K562 (cell line): Measurements from ENCODE around the gene DOCK1. TPM values are rescaled to one million over a fixed set of nuclear protein-coding genes. Genes with fewer than 3 reads are reported as not detected.

Source experiments
- ATAC-seq: fragments of 200-7000 bp; cut with Tn5 transposase; 3 replicates; pipeline ENCODE4 v1.9.1; 2020; ENCODE audit warnings: moderate library complexity
- BruUV-seq: library from RNA; stranded (reverse); fragments of 400-500 nt; replicated peaks from 2 replicates; lab custom pipeline; 2021; lab: Mats Ljungman, UMichigan
- CTCF ChIA-PET: fragments of 300-600 bp; formaldehyde crosslinking; extraction: SDS; loops from one replicate; lab custom pipeline; 2021; ENCODE audit warnings: low intra/inter-chr PET ratio; lab: Yijun Ruan, JAX
- POLR2A ChIA-PET: fragments of 300-600, 350-650 bp; sonication (Branson Sonifier 250); formaldehyde crosslinking; extraction: SDS; loops from one replicate; lab custom pipeline; 2021; ENCODE audit warnings: antibody characterized with exemption, inconsistent platforms; lab: Yijun Ruan, JAX
- DNase-seq, 4 experiments: peaks; one replicate each; pipeline versions ENCODE4 v3.0.0 to v3.0.0-alpha.2; 2011 to 2018; ENCODE audit warnings: low spot score in 3 of 4, mixed read lengths in 3 of 4; ENCODE audit errors: extremely low read depth in 1 of 4
- FAIRE-seq: peaks from 2 replicates; lab custom pipeline; 2011; peaks lifted over from hg19 to GRCh38; lab: Jason Lieb, UNC
- H2AFZ ChIP-seq: 2 replicates; pipeline ENCODE4 v1.6.0; 2011; ENCODE audit warnings: low read depth, low read length, control low read depth, inconsistent platforms
- H3K27ac ChIP-seq: fragments of 200-600 bp; 3 replicates; pipeline ENCODE4 v1.8.0; 2011; ENCODE audit warnings: low read depth, mild to moderate bottlenecking, control low read depth, inconsistent platforms, low read length, moderate library complexity, mixed read lengths; ENCODE audit errors: extremely low read depth
- H3K27me3 ChIP-seq, 2 experiments: fragments of 300-600 bp in 1 of 2; 2 replicates in 1 of 2; 3 replicates in 1 of 2; pipeline versions ENCODE4 v1.6.0 to v1.8.0; 2011; ENCODE audit warnings: inconsistent platforms in 2 of 2, low read length in 2 of 2, mild to moderate bottlenecking in 1 of 2, mixed read lengths in 1 of 2, moderate library complexity in 1 of 2; ENCODE audit not compliant: control insufficient read depth in 2 of 2, insufficient read depth in 2 of 2
- H3K36me3 ChIP-seq: fragments of 300-600 bp; 3 replicates; pipeline ENCODE4 v1.8.0; 2011; ENCODE audit warnings: mild to moderate bottlenecking, low read length, inconsistent platforms; ENCODE audit not compliant: control insufficient read depth, insufficient read depth
- H3K4me1 ChIP-seq, 2 experiments: fragments of 200-600 bp in 1 of 2; replicated peaks in 1 of 2; 2 replicates in 1 of 2; 3 replicates in 1 of 2; pipeline versions ENCODE4 v1.5.1 to v1.8.0; 2011; ENCODE audit warnings: inconsistent platforms in 2 of 2, low read length in 2 of 2, mild to moderate bottlenecking in 1 of 2, mixed read lengths in 1 of 2, moderate library complexity in 1 of 2; ENCODE audit not compliant: control insufficient read depth in 2 of 2, insufficient read depth in 2 of 2
- H3K4me2 ChIP-seq: 2 replicates; pipeline ENCODE4 v1.6.1; 2011; ENCODE audit warnings: low read length, control low read depth, inconsistent platforms, mixed read lengths; ENCODE audit not compliant: insufficient read depth
- H3K4me3 ChIP-seq: fragments of 200-600 bp; sonication (generic), shearing (Covaris generic); 2 replicates; pipeline ENCODE4 v1.5.1; 2016; ENCODE audit warnings: control low read depth, inconsistent platforms
- H3K79me2 ChIP-seq: fragments of 200-600 bp; 3 replicates; pipeline ENCODE4 v1.8.0; 2011; ENCODE audit warnings: low read length, inconsistent platforms; ENCODE audit not compliant: control insufficient read depth, insufficient read depth
- H3K9ac ChIP-seq, 2 experiments: 2 replicates each; pipeline versions ENCODE4 v1.6.0 to v1.6.1; 2011; ENCODE audit warnings: low read depth in 2 of 2, low read length in 2 of 2, control low read depth in 1 of 2, inconsistent platforms in 1 of 2, mild to moderate bottlenecking in 1 of 2, mixed read lengths in 1 of 2; ENCODE audit not compliant: insufficient read depth in 1 of 2
- H3K9me1 ChIP-seq: one replicate; pipeline ENCODE4 v1.6.0; 2011; ENCODE audit warnings: inconsistent platforms, mild to moderate bottlenecking, low read length, moderate library complexity; ENCODE audit not compliant: control insufficient read depth, insufficient read depth
- H3K9me3 ChIP-seq: replicated peaks from 2 replicates; pipeline ENCODE4 v1.5.1; 2011; ENCODE audit warnings: low read depth, low read length, inconsistent platforms; ENCODE audit not compliant: control insufficient read depth, insufficient read depth
- H4K20me1 ChIP-seq: replicated peaks from 2 replicates; pipeline ENCODE4 v1.6.1; 2011; ENCODE audit warnings: low read length, inconsistent platforms, mixed read lengths; ENCODE audit not compliant: control insufficient read depth, insufficient read depth
- DACH1 ChIP-seq: fragments of 450-650 bp; IDR thresholded peaks from 2 replicates; pipeline ENCODE4 v1.6.1; 2018; ENCODE audit not compliant: partially characterized antibody
- FOXP1 ChIP-seq: sonication (generic); formaldehyde crosslinking; IDR thresholded peaks from 2 replicates; pipeline ENCODE4 v1.8.0; 2022; ENCODE audit warnings: mild to moderate bottlenecking, missing genetic modification reagents
- RAD21 ChIP-seq, 2 experiments: fragments of 250-450 bp in 1 of 2; fragments of 450-650 bp in 1 of 2; sonication (Bioruptor Pico) in 1 of 2; formaldehyde crosslinking in 1 of 2; IDR thresholded peaks in 1 of 2; conservative IDR thresholded peaks in 1 of 2; 2 replicates each; pipeline versions ENCODE4 v1.4.0 to v1.8.0; 2020 to 2022; ENCODE audit warnings: mild to moderate bottlenecking in 2 of 2, moderate library complexity in 1 of 2
- SMARCB1 ChIP-seq: IDR thresholded peaks from 2 replicates; pipeline ENCODE4 v1.6.1; 2011; ENCODE audit warnings: improper control_type of control experiment, low read depth; ENCODE audit not compliant: insufficient read length
- ZC3H11A ChIP-seq: IDR thresholded peaks from 2 replicates; pipeline ENCODE4 v1.6.1; 2012; ENCODE audit warnings: low read depth, low read length, improper control_type of control experiment
- WGBS: fragments of 100-300 bp; shearing (Covaris generic); methylation state at CpG from one replicate; pipeline ENCODE4 v1.1.6; 2016; ENCODE audit warnings: low coverage, mixed read lengths; ENCODE audit not compliant: insufficient coverage; ENCODE audit errors: missing lambda C conversion rate; 5-methylcytosine and 5-hydroxymethylcytosine counted together
- in situ Hi-C: fragments of 300-500 bp; cut with MboI; formaldehyde crosslinking; loops from 4 replicates; pipeline ENCODE4 v1.15.0; 2018; ENCODE audit warnings: inconsistent platforms, mixed read lengths
- intact Hi-C: fragments of 100-400 bp; cut with micrococcal nuclease; formaldehyde crosslinking; loops from 2 replicates; pipeline ENCODE4 v1.14.2; 2022
- polyA plus RNA-seq, 8 experiments: library from polyadenylated mRNA; depleted of rRNA in 4 of 8; stranded (reverse) in 5 of 8; unstranded in 3 of 8; fragments of >200 nt; fragmentation: Nextera tagmentation in 2 of 8; fragmentation: Illumina TruSeq in 1 of 8; extraction: Ambion mirVana in 2 of 8; extraction: Trizol in 1 of 8; gene quantifications; 2 replicates each; pipeline versions ENCODE4 v1.2.1 to v1.2.3, GENCODE V29; 2011 to 2014; ENCODE audit warnings: inconsistent platforms in 1 of 8, missing spikeins in 1 of 8
- total RNA-seq, 7 experiments: library from RNA; depleted of rRNA in 6 of 7; stranded (reverse); fragments of >200 nt in 6 of 7; fragmentation: Illumina TruSeq in 2 of 7; extraction: Trizol in 2 of 7; gene quantifications; 2 replicates each; pipeline versions ENCODE4 v1.2.1 to v1.2.3, GENCODE V29; 2011 to 2021; ENCODE audit warnings: low replicate concordance in 1 of 7
- TF ChIP-seq, protein P1 (sequence below): sonication (generic); formaldehyde crosslinking; IDR thresholded peaks from 2 replicates; pipeline ENCODE4 v1.8.0; 2022; ENCODE audit warnings: missing genetic modification reagents, mild to moderate bottlenecking, borderline replicate concordance
- TF ChIP-seq, protein P2 (sequence below): fragments of 450-650 bp; IDR thresholded peaks from 2 replicates; pipeline ENCODE4 v1.6.1; 2016; ENCODE audit warnings: borderline replicate concordance
- TF ChIP-seq, protein P3 (sequence below), 2 experiments: fragments of 450-650 bp in 1 of 2; sonication (generic) in 1 of 2; formaldehyde crosslinking in 1 of 2; IDR thresholded peaks; 2 replicates each; pipeline versions ENCODE4 v1.7.1 to v1.9.0; 2016 to 2022; ENCODE audit warnings: inconsistent platforms in 1 of 2, mild to moderate bottlenecking in 1 of 2, missing genetic modification reagents in 1 of 2

The DOCK1 gene
- total and polyA plus RNA-seq, 9 of the 15 experiments (the other 6 are each of a cell fraction or from before 2014, with no cell fraction given): 0.31 TPM; not detected in 8

DNA sequence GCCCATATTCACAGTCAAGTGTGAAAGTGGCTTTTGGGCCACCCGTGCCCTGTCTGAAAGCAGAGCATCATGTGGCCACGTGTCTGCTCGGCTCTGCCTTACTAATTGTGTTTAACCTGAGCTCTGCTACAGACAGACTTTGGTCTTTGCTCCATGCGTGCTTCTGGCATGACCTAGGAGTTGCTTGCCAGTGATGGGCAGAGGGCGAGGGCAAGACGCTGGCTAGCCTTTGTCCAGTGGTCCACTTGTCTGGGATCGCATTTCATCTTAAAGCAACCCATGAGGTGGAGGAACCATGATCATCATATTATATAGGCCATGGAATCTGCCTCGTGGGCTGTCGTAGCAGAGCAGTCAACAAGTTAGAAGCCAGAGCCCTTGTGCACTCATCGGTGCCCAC, 414.5 kb downstream of the DOCK1 start (continued):
- TF ChIP-seq, protein P1, sequence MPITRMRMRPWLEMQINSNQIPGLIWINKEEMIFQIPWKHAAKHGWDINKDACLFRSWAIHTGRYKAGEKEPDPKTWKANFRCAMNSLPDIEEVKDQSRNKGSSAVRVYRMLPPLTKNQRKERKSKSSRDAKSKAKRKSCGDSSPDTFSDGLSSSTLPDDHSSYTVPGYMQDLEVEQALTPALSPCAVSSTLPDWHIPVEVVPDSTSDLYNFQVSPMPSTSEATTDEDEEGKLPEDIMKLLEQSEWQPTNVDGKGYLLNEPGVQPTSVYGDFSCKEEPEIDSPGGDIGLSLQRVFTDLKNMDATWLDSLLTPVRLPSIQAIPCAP (CRISPR knock-in tag): no peak
- TF ChIP-seq ZC3H11A: no peak
- no peak for TF ChIP-seq DACH1
- TF ChIP-seq RAD21 (CRISPR knock-in tag; conservative IDR thresholded peaks at IDR 0.05 in 1 of 2, IDR thresholded peaks at IDR 0.05 in 1 of 2): no peak

DNA sequence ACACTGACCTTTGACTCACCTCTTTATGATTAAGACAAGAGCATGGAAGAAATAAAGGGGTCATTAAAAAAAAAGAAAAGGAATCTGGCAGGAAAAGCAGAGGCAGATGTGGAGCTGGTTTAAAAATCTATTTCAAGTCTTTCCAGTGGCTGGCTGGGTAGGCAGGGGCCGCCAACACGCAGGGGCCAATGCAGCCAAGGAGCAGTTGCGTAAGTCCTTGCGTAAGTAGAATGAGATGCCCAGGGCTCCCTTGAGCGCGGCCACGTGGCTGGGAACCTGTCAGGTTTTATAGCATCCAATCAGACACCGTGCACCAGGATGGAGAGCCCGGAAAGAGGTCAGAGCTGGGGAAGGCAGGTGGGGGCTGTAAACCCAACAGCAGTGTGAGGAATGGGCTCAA, 414.9 kb downstream of the DOCK1 start:
- ChIA-PET POLR2A (no interaction called here), CTCF (no interaction called here)
- BruUV-seq: no TSS peak
- in situ Hi-C loops: no loop called here
- H2AFZ ChIP-seq: no peak overlapping the region
- no peak for FAIRE-seq
- no peaks in the 10 kb centered on the region for H3K27me3 ChIP-seq
- H3K27ac ChIP-seq: no peak overlapping the region
- no peak for DNase-seq
- no peak overlapping the region for H3K4me3 ChIP-seq
- ATAC-seq: no peak
- no CpG with 5 or more reads among the region's 9 CpGs for WGBS
- no peak overlapping the region for H3K4me2 ChIP-seq
- H4K20me1 ChIP-seq: no peaks in the 10 kb centered on the region
- H3K4me1 ChIP-seq: no peaks in the 10 kb centered on the region
- intact Hi-C loops: no loop called here
- no peaks in the 10 kb centered on the region for H3K36me3 ChIP-seq
- no peaks in the 10 kb centered on the region for H3K9me3 ChIP-seq
- H3K9ac ChIP-seq: no peak overlapping the region
- H3K9me1 ChIP-seq: no peaks in the 10 kb centered on the region
- H3K79me2 ChIP-seq: no peaks in the 10 kb centered on the region
- no peak for TF ChIP-seq SMARCB1
- no peak for TF ChIP-seq FOXP1 (CRISPR knock-in tag)
- TF ChIP-seq, protein P2, sequence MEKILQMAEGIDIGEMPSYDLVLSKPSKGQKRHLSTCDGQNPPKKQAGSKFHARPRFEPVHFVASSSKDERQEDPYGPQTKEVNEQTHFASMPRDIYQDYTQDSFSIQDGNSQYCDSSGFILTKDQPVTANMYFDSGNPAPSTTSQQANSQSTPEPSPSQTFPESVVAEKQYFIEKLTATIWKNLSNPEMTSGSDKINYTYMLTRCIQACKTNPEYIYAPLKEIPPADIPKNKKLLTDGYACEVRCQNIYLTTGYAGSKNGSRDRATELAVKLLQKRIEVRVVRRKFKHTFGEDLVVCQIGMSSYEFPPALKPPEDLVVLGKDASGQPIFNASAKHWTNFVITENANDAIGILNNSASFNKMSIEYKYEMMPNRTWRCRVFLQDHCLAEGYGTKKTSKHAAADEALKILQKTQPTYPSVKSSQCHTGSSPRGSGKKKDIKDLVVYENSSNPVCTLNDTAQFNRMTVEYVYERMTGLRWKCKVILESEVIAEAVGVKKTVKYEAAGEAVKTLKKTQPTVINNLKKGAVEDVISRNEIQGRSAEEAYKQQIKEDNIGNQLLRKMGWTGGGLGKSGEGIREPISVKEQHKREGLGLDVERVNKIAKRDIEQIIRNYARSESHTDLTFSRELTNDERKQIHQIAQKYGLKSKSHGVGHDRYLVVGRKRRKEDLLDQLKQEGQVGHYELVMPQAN: no peak
- TF ChIP-seq, protein P3, sequence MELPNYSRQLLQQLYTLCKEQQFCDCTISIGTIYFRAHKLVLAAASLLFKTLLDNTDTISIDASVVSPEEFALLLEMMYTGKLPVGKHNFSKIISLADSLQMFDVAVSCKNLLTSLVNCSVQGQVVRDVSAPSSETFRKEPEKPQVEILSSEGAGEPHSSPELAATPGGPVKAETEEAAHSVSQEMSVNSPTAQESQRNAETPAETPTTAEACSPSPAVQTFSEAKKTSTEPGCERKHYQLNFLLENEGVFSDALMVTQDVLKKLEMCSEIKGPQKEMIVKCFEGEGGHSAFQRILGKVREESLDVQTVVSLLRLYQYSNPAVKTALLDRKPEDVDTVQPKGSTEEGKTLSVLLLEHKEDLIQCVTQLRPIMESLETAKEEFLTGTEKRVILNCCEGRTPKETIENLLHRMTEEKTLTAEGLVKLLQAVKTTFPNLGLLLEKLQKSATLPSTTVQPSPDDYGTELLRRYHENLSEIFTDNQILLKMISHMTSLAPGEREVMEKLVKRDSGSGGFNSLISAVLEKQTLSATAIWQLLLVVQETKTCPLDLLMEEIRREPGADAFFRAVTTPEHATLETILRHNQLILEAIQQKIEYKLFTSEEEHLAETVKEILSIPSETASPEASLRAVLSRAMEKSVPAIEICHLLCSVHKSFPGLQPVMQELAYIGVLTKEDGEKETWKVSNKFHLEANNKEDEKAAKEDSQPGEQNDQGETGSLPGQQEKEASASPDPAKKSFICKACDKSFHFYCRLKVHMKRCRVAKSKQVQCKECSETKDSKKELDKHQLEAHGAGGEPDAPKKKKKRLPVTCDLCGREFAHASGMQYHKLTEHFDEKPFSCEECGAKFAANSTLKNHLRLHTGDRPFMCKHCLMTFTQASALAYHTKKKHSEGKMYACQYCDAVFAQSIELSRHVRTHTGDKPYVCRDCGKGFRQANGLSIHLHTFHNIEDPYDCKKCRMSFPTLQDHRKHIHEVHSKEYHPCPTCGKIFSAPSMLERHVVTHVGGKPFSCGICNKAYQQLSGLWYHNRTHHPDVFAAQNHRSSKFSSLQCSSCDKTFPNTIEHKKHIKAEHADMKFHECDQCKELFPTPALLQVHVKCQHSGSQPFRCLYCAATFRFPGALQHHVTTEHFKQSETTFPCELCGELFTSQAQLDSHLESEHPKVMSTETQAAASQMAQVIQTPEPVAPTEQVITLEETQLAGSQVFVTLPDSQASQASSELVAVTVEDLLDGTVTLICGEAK (IDR thresholded peaks at IDR 0.05): no peak
- TF ChIP-seq, protein P3 (CRISPR knock-in tag; IDR thresholded peaks at IDR 0.05): no peak
